ENCODE data around the gene HAO2.
"Not testable (repeated sequence)": the region's sequence is repeated elsewhere in the genome, so short reads cannot be mapped to it uniquely, and the experiment has no call there.

The HAO2 gene

DNA sequence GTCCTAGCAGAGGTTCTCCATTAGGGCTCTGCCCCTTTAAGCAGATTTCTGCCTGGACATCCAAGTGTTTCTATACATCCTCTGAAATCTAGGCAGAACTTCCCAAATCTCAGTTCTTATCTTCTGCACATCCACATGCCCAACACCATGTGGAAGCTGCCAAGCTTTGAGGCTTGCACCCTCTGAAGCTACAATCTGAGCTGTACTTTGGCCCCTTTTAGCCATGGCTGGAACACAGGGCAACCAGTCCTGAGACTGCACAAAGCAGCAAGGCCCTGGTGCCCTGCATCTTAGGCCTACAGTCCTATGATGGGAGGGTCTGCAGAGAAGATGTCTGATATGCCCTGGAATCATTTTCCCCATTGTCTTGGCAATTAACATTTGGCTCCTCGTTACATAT lies 8.0 kb downstream of the HAO2 start:
- FAIRE-seq (no peak), DNase-seq (ENCODE audit: insufficient read length, low spot score) (no peak)

DNA sequence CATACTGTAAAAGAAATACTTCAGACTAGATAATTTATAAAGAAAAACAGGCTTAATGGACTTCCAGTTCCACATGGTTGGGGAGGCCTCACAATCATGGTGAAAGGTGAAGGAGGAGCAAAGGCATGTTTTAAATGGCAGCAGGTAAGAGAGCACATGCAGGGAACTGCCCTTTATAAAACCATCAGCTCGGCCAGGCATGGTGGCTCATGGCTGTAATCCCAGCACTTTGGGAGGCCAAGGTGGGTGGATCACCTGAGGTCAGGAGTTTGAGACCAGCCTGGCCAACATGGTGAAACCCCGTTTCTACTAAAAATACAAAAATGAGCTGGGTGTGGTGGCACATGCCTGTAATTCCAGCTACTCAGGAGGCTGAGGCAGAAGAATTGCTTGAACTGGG lies 9.0 kb downstream of the HAO2 start:
- not testable (repeated sequence) for FAIRE-seq; DNase-seq (ENCODE audit: insufficient read length, low spot score)

DNA sequence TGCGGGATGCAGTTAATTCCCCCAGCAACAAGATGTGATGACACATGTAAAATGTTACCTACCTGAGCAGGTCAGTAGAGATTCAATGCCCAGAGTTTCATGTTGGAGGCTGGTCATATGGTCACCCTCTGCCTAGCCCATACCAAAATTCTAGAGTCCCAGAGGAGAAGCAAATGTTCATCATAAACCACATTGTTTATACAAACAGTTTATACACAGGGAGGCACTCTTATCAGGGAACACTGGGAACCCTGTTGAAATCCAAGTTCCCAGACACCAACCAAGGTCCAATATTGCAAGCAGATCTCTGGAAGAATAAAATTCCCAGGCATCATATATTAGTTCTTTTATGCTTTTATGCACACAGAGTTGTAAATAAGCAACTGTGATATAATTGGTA lies 10.5 kb downstream of the HAO2 start:
- FAIRE-seq (no peak), DNase-seq (ENCODE audit: insufficient read length, low spot score) (no peak)

DNA sequence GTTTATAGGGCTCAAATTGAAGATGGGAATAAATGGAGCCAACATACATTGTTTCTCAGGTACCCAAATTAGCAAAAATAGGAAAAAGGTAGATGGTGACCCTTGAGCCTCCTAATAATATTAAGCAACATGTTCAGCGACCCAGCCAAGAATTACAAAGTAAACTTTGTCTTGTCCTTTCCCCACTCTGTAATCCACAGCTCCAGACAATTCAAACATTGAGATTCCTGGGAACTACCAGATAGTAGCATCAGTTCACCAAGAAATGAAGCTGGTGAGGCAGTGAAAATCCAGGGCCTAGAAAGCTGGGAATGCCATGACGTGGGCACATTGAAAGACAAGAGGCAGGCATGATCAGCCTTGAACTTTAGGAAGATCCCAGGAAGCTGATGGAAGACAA lies 11.7 kb downstream of the HAO2 start:
- FAIRE-seq (no peak), DNase-seq (ENCODE audit: insufficient read length, low spot score) (no peak)

DNA sequence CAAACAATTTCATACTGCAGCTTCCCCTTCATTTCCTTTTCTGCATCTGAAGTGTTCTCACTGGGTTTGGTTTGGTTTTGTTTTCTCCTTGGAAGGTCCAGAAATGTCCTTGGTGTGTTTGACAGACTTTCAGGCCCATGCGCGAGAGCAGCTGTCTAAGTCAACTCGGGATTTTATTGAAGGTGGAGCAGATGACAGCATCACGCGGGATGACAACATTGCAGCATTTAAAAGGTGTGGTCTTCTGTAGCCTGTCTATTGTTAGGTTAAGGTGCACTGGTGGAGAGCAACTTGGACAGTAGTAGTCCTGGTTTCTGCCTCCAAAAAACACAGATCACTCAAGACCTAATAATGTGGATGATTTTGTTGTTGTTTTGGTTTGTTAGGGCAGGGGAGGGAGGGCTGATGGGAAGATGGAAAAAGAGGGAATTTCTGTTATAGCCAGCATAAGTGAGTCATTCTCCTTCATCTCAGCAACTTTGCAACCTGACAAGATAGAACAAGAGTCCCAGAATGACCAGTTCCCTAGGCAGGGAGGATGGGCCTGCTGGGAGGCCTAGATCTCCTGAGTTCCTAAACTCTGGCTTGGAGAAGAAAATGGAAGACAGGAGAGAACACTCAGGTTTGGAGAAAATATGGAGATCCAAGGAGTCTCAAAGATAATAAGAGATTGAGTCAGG lies 12.5 kb downstream of the HAO2 start:
- DNase-seq (ENCODE audit: insufficient read length, low spot score) (no peak), FAIRE-seq (no peak)

DNA sequence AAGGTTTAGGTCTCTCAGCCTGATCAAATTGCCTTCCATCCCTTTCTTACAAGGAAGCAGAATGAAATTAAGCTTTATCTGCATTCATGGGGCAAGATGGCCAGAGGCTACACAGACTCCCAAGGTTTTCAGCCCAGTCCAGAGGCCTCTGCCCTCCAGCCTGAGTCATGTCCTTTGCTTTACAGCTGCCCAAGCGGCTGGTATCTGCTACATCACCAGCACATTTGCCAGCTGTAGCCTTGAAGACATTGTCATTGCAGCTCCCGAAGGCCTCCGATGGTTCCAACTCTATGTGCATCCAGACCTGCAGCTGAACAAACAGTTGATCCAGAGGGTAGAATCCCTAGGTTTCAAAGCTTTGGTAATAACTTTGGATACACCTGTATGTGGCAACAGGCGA lies 16.0 kb downstream of the HAO2 start:
- FAIRE-seq (no peak), DNase-seq (ENCODE audit: insufficient read length, low spot score) (no peak)

DNA sequence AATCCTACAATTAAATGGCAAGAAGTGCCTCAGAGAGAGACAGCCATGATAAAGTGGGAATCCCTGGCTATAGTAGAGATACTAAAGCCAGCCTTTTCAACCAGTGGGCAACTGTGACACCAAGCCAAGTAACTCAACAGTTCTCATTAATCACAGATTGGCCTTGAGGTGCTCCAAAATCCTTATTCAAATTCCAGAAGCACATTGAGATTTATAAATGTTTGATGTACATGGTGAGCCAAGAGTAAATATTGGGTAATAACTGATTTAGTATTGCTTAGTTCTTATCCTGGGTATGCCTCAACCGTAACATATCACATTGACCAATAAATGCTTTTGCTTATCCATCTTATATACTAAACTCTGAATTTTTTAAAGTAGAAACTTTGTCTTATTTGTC lies 17.1 kb downstream of the HAO2 start:
- FAIRE-seq, result no peak
- DNase-seq (ENCODE audit: insufficient read length, low spot score), result no peak

DNA sequence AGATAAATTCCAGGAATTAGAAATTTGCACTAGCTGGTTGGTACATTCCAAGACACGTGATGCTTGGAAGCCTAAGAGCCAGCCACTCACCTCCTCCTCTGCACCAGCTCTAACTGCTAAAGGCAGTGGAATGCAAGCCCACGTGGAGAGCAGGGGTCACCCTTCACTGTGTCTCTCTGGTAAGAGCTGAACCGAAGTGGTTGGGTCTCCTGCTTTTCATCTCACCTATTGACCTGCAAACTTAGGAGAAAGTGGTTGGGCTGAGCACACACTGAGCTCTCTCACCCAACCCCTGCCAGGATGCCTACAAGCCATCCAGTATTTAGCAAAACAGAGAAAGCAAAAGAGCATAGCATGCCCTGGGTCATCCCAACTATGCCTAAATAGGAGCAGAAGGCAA lies 19.3 kb downstream of the HAO2 start:
- DNase-seq (ENCODE audit: insufficient read length, low spot score), result no peak
- FAIRE-seq, result no peak

DNA sequence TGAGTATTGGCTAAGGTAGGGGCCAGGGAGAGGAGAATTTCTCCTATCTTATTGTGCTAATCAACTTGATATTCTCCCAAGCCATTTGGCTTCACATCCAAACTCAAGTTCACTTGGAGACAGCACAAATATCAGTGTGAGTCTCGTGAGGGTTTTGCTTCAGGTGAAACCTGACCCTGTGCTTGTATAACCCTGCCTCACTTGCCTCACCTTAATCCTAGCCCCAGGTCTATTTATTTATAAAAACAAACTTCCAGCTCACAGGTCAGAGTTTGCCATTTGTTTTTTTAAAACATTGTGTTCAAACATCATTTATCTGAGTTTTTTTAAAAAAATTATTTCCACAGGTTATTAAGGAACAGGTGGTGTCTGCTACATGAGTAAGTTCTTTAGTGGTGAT lies 19.9 kb downstream of the HAO2 start:
- no peak for FAIRE-seq
- no peak for DNase-seq (ENCODE audit: insufficient read length, low spot score)

DNA sequence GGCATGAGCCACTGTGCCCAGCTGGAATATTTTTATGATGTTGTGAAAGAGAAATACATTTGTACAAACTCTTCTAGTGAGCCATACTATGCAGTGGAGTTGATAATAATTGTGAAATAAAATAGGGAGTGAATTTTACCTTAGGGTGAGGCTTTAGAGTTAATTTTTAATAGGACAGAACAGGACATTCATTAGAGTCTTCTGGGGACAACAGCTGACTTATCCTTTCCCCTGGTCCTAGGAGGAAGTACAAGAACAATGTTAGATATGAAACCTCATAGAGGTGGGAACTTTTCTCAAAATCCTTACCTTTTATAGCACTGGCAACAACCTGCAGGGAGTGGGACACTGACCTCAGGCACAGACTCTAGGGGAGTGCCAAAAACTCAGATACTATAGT lies 21.9 kb downstream of the HAO2 start:
- FAIRE-seq (no peak), DNase-seq (ENCODE audit: insufficient read length, low spot score) (no peak)

DNA sequence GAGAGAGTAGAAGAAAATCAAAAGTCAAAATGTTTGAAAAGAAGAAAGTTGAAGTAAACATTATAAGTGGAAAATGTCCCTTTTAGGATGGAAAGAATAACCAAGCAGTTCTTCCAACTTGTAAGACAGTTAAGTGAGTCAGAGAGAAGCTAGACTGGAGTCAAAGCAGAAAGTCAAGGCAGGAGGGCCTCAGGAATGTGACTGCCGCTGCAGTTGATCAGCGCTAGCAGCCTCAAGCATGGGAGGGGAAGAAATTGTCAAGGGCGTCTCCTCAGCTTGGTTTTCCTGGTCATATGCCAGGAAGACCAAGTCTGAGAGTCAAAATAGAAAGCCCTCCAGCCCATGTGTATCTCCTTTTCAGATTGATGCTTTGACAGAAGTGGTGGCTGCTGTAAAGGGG lies 23.2 kb downstream of the HAO2 start:
- FAIRE-seq, result no peak
- DNase-seq (ENCODE audit: insufficient read length, low spot score), result no peak

DNA sequence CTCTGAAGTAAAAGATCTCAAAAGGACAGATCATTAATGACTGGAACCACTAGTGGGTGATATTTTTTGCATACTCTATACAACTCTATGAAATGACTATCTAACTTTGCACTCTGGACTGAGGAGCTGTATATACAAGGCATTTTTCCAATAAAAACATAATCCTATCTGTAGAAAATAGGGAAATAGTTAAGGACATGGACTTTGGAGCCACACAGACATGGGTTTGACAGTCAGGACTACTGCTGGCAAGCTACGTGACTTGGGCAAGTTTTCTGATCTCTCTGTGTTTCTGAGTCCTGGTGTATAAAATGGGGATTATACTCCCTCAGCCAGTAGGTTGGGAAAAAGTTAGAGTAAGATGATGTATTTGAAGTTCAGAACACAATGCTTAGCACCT lies 25.5 kb downstream of the HAO2 start:
- no peak for DNase-seq (ENCODE audit: insufficient read length, low spot score)
- no peak for FAIRE-seq

DNA sequence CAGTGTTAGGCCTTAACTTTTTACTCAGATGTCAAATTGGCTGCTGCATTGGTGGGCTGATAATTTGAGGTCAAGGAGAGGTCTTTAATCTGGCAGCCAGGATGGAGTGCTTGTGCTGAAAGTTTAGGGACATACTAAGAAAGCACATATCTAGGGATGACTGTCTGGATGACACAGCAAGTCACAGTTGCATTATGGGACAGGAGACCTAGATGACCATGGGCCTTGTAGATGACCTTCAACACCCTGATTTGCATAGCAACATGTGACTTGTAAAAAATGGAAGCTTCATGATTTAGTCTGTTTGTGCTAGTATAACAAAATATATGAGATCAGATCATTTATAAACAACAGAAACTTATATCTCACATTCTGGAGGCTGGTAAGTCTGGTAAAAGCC lies 28.4 kb downstream of the HAO2 start:
- DNase-seq (ENCODE audit: insufficient read length, low spot score), result no peak
- no peak for FAIRE-seq

DNA sequence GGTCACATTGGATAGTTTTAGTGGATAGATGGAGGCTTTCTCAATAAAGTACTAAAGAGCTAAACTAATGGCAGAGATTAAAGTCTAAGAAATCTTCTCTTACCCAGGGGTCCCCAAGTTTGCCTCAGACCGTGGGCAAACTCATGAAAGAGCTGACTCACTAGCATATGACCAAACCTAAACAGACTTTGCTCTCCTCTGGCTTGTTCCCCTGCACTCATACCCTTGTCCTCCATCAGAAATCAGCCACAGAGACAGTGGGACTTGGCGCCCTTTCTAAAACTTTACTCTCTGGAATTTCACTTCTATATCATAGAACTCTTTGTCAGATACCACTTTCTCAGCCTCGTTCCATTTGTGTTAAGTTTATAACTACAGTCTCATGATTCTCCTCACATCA lies 29.4 kb downstream of the HAO2 start:
- FAIRE-seq (no peak), DNase-seq (ENCODE audit: insufficient read length, low spot score) (no peak)

DNA sequence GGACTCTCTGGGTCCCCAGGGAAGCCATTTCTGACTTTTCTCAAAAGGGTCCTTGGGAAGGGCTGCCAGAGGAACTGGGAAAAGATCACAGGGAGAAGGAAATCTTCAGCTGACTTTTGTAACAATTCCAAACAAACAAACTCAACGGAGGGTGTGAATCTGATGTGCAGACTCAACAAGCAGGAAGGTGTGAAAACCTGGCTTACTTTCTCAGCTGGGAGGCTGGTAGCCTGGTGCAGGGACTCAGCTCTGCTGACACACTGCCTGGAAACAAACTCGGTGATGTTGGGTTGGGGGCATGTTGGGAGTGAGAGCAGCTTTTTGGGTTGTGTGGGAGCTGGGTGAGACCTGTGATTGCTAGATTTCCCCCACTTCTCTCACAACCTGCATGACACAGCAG lies 36.2 kb downstream of the HAO2 start:
- DNase-seq (ENCODE audit: insufficient read length, low spot score) (no peak), FAIRE-seq (no peak)

DNA sequence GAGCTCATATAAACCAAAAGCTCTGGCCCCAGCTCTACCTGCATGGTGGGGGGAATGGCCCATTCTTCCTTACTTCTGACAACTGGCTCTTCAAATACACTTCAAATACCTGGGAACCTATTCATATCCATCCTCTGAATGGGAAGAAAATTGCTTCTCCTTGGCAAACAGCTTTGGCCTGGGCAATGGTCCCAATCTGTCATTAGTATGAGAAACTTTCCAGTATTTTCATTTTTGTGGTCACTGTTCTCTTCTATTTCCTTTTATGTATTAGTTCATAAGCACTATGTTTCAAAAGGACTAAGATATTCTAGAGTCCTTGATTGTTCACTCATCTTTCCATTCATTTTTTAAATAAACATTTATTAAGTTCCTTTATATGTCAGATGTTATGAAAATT lies 41.1 kb downstream of the HAO2 start:
- DNase-seq (ENCODE audit: insufficient read length, low spot score) (no peak), FAIRE-seq (no peak)

DNA sequence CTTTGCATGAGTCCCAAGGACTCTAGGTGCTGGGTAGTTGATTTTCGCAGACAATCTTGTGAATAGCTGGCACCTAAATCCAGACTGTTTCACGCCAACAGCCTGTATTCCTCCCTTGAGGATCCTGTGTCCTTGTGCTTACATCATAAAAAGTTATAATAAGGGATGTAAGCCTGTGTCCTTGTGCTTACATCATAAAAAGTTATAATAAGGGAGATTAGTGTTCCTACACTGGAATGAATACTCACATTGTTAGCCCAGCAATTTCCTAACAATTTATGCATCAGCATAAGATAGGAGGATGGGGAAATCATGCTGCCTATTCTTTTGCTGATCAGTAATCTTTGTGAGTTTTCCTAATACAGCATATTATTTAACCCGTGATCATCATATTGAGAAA lies 42.4 kb downstream of the HAO2 start:
- no peak for FAIRE-seq
- no peak for DNase-seq (ENCODE audit: insufficient read length, low spot score)

DNA sequence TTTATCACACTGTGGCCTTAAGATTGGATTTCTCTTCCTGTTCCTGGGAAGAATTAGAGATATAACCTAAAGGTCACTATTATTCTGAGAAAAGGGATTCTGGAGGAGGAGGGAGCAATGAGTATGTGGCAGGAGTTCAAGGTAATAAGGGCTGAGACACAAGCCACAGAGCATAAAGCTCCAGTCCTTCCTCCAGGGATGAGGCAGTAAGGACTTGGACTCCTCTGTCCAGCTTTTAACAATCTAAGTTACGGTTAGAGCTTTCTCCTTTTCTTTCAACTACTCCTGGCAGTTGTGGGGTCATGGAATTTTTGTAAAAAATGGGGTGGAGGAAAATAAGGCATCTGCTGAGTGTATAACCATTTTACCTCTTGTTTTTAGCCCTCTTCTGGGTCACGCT lies 46.4 kb downstream of the HAO2 start, which contains the start of gene HSD3B2:
HSD3B2 (plus strand) TSS at position 201 of the 400 bp plus-strand sequence. CDS start 270 bp downstream, outside the sequence.
- DNase-seq (ENCODE audit: insufficient read length, low spot score) (no peak), FAIRE-seq (no peak)

DNA sequence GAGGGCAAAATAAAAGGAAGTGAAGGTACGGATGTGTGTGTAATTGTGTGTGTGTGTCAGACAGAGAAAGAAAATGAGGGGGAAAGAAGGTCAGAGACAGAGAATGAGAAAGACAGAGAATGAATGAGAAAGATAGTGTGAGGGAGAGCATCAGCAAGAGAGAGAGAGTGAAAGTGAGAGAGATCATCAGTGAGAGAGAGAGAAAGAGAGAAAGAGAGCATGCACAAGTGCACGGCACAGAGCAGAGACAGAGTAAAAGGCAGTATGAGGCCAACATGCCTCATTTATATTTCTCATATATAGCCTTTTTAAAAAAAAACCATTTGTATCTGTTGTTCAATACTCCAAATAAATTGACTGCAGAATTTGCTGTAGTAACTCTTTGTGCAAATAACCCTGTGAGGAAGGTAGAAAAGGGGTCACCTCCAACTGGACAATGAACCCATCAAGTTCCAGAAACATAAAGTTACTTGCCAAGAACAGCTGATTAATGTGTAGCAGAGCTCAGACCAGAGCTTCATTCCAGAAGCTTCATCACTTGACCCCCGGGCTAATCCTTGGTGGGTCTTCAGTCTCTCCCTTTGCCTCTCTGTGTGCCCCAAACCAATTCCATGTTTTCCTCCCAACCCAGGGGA lies 47.5 kb downstream of the HAO2 start:
- FAIRE-seq, result no peak
- DNase-seq (ENCODE audit: insufficient read length, low spot score), result no peak

DNA sequence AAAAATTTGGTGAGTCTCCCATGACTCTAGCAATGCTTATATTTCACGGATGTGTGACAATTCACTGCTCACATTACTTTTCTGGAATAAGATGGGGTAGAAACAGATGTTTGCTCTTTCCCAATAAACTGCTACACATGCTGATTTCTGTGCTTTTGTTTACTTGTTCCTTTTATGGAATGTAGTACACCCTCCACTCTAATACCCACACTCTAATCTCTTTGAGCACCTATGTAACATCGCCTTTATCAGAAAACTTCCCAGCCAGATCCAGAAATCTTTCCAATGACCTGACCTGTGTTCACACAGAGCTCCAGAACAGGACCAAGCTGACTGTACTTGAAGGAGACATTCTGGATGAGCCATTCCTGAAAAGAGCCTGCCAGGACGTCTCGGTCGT lies 50.5 kb downstream of the HAO2 start:
- DNase-seq (ENCODE audit: insufficient read length, low spot score), result no peak
- no peak for FAIRE-seq

DNA sequence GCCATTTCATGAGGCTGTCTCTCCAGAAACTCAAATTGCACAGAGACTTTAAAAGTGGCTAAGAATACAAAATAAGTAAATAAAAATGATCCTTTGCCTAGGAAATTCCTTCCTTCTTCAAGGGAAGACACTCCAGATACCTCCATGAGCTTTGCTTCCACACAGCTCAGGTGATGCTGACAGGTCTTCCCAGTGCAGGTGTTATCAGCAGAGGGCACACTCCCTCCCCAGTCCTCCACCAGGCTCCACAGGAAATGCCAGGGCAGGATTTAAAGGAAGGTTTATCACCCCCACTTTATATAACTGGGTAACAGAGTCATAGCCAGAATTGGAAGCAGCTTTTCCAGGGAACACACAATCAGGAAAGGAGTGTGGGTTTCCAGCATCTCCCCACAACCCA lies 52.1 kb downstream of the HAO2 start:
- no peak for FAIRE-seq

DNA sequence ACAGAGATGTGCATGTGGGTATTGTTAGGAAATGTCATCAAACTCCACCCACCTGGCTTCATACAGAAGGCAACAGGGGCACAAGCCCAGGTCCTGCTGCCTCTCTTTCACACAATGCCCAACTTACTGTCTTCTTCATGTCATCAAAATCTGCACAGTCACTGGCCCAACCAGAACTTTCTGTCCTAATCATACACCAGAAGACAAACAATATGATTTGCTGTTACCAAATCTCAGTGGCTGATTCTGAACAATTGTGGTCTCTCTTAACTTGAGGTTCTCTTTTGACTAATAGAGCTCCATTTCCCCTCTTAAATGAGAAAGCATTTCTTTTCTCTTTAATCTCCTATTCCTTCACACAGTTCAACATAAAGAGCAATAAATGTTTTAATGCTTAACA lies 54.0 kb downstream of the HAO2 start:
- FAIRE-seq, result no peak

More for the DNA sequence above, 52.1 kb downstream of the HAO2 start:
- no peak for DNase-seq (ENCODE audit: insufficient read length, low spot score)

DNA sequence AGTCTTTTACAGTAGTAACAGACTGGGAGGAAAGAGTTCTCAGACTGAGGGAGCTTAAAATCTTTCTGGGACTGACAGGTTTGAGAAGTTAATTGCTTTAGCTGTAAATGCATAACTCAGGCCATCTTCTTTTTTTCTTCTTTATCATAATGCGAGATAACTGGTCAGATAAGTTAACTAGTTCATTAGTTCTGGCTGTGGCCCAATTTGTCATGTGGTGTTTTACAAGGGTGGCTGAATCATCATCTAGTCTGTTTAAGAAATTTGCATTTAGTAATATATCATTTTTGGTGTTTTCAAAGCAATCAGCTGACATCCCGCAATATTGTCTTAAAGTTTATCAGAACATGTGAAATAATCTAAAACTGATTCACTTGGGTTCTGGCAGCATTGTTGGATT lies 60.4 kb downstream of the HAO2 start:
- FAIRE-seq (no peak), DNase-seq (ENCODE audit: insufficient read length, low spot score) (no peak)

More for the DNA sequence above, 54.0 kb downstream of the HAO2 start:
- DNase-seq (ENCODE audit: insufficient read length, low spot score), result no peak

Measured in HTR-8/SVneo (cell line).